GM23338 (cell line): Measurements from ENCODE around the gene HSPA1A. TPM values are rescaled to one million over a fixed set of nuclear protein-coding genes. Genes with fewer than 3 reads are reported as not detected.
A peak's percentile ranks its signal among the peaks of the same experiment; 100 is the strongest.
"Not testable (repeated sequence)": the region's sequence is repeated elsewhere in the genome, so short reads cannot be mapped to it uniquely, and the experiment has no call there.

ENCODE experiments used
- ATAC-seq: fragments of 200-7000 bp; cut with Tn5 transposase; 3 replicates; pipeline ENCODE4 v1.9.1; 2020
- DNase-seq: peaks from one replicate; pipeline ENCODE4 v3.0.0-alpha.2; 2015; ENCODE audit warnings: low spot score
- H2AFZ ChIP-seq: fragments of 200-600 bp; sonication (generic); 2 replicates; pipeline ENCODE4 v1.8.0; 2016; ENCODE audit warnings: antibody characterized with exemption, mild to moderate bottlenecking, moderate library complexity
- H3F3A ChIP-seq: fragments of 200-600 bp; sonication (generic); replicated peaks from 2 replicates; pipeline ENCODE4 v1.8.0; 2017; ENCODE audit warnings: antibody characterized with exemption, mixed run types, low read depth
- H3K27ac ChIP-seq: fragments of 200-600 bp; sonication (generic); 2 replicates; pipeline ENCODE4 v1.6.1; 2016; ENCODE audit warnings: low read depth
- H3K27me3 ChIP-seq: fragments of 200-600 bp; sonication (generic); 2 replicates; pipeline ENCODE4 v1.8.0; 2016; ENCODE audit warnings: mild to moderate bottlenecking, mixed run types, moderate library complexity; ENCODE audit not compliant: insufficient read depth
- H3K36me3 ChIP-seq: fragments of 200-600 bp; sonication (generic); 2 replicates; pipeline ENCODE4 v1.8.0; 2016; ENCODE audit warnings: mild to moderate bottlenecking; ENCODE audit not compliant: insufficient read depth
- H3K4me1 ChIP-seq: fragments of 200-600 bp; sonication (generic); 2 replicates; pipeline ENCODE4 v1.8.0; 2016; ENCODE audit warnings: mild to moderate bottlenecking, moderate library complexity; ENCODE audit not compliant: insufficient read depth
- H3K4me2 ChIP-seq: fragments of 200-600 bp; sonication (generic); 2 replicates; pipeline ENCODE4 v1.7.1; 2017; ENCODE audit warnings: mixed run types
- H3K4me3 ChIP-seq: fragments of 200-600 bp; sonication (generic); 2 replicates; pipeline ENCODE4 v1.6.1; 2016; ENCODE audit warnings: mixed run types
- H3K79me2 ChIP-seq: fragments of 200-600 bp; sonication (generic); replicated peaks from 2 replicates; pipeline ENCODE4 v1.8.0; 2017; ENCODE audit warnings: mild to moderate bottlenecking; ENCODE audit not compliant: insufficient read depth
- H3K9me2 ChIP-seq: fragments of 200-600 bp; sonication (generic); 2 replicates; pipeline ENCODE4 v1.8.0; 2017; ENCODE audit not compliant: insufficient read depth
- H4K20me1 ChIP-seq: fragments of 200-600 bp; sonication (generic); replicated peaks from 2 replicates; pipeline ENCODE4 v1.8.0; 2017; ENCODE audit warnings: mild to moderate bottlenecking; ENCODE audit not compliant: insufficient read depth
- H3K27ac Mint-ChIP-seq: 2 replicates; pipeline ENCODE4 v1.8.0; 2020; ENCODE audit warnings: inconsistent platforms, mild to moderate bottlenecking, moderate library complexity, mixed read lengths
- H3K27me3 Mint-ChIP-seq: 3 replicates; pipeline ENCODE4 v1.8.0; 2022; ENCODE audit warnings: low read depth, mild to moderate bottlenecking, moderate library complexity, mixed read lengths, inconsistent platforms; ENCODE audit not compliant: insufficient read depth, poor library complexity
- H3K36me3 Mint-ChIP-seq: 3 replicates; pipeline ENCODE4 v1.8.0; 2021; ENCODE audit warnings: low read depth, mild to moderate bottlenecking, inconsistent platforms, moderate library complexity, mixed read lengths
- H3K4me1 Mint-ChIP-seq: 3 replicates; pipeline ENCODE4 v1.8.0; 2020; ENCODE audit warnings: mild to moderate bottlenecking, inconsistent platforms, mixed read lengths
- H3K4me3 Mint-ChIP-seq: 3 replicates; pipeline ENCODE4 v1.8.0; 2021; ENCODE audit warnings: moderate library complexity, mild to moderate bottlenecking, inconsistent platforms, mixed read lengths
- H3K9me3 Mint-ChIP-seq: 3 replicates; pipeline ENCODE4 v1.8.0; 2020; ENCODE audit warnings: moderate library complexity, mild to moderate bottlenecking, inconsistent platforms, mixed read lengths
- EZH2 ChIP-seq: fragments of 200-600 bp; sonication (generic); IDR thresholded peaks from one replicate; pipeline ENCODE4 v1.8.0; 2017; ENCODE audit warnings: antibody characterized with exemption, mild to moderate bottlenecking, low read depth; ENCODE audit not compliant: unreplicated experiment
- NANOG ChIP-seq: IDR thresholded peaks from 2 replicates; pipeline ENCODE4 v1.6.1; 2016; ENCODE audit warnings: antibody characterized with exemption, borderline replicate concordance
- POLR2AphosphoS5 ChIP-seq: IDR thresholded peaks from 2 replicates; pipeline ENCODE4 v1.6.1; 2016; ENCODE audit warnings: antibody characterized with exemption, low read depth
- ZNF114 ChIP-seq: fragments of 250-450 bp; sonication (Bioruptor Pico); IDR thresholded peaks from 2 replicates; pipeline ENCODE4 v1.5.0; 2020; ENCODE audit warnings: mild to moderate bottlenecking, moderate library complexity
- polyA plus RNA-seq: library from polyadenylated mRNA; unstranded; fragments of >200 nt; fragmentation: Nextera tagmentation; extraction: Ambion mirVana; gene quantifications from 2 replicates; pipeline ENCODE4 v1.2.1, GENCODE V29; 2016
- total RNA-seq: library from RNA; depleted of rRNA; stranded (reverse); fragments of >200 nt; shearing (Covaris generic); gene quantifications from 2 replicates; pipeline ENCODE4 v1.2.3, GENCODE V29; 2014
- TF ChIP-seq, protein P1 (sequence below): IDR thresholded peaks from 2 replicates; pipeline ENCODE4 v1.6.1; 2016; ENCODE audit warnings: antibody characterized with exemption
- TF ChIP-seq, protein P2 (sequence below), 2 experiments: fragments of 200-600 bp in 1 of 2; sonication (generic) in 1 of 2; conservative IDR thresholded peaks; 2 replicates each; pipeline versions ENCODE4 v1.5.1 to v1.6.1; 2016 to 2017; ENCODE audit warnings: antibody characterized with exemption in 2 of 2, low read depth in 2 of 2, mild to moderate bottlenecking in 2 of 2, moderate library complexity in 1 of 2
- TF ChIP-seq, protein P3 (sequence below): IDR thresholded peaks from one replicate; pipeline ENCODE4 v1.6.1; 2018; ENCODE audit warnings: antibody characterized with exemption; ENCODE audit not compliant: unreplicated experiment

Gene HSPA1A
- total and polyA plus RNA-seq, 2 experiments from 2014 or later: 36.1 to 57.1 TPM

- peak overlapping the region; percentile 99 for H3K4me2 ChIP-seq
- no peak for ATAC-seq
- H3K4me1 ChIP-seq: peaks cover 21% of the 10 kb centered on the region
- no peak overlapping the region for H2AFZ ChIP-seq
- peak overlapping the region; percentile 84 for H3K4me3 ChIP-seq
- H3K79me2 ChIP-seq: peaks cover 43% of the 10 kb centered on the region
- H3K9me3 Mint-ChIP-seq: peaks cover 7% of the 10 kb centered on the region; the same call in 1 of the 3 replicates
- peaks cover 24% of the 10 kb centered on the region for H3K27me3 Mint-ChIP-seq
- TF ChIP-seq POLR2AphosphoS5: peak; percentile 12
- no peak for TF ChIP-seq EZH2
- no peaks in the 10 kb centered on the region for H3K9me2 ChIP-seq
- peaks cover 76% of the 10 kb centered on the region for H3F3A ChIP-seq
- peaks cover 26% of the 10 kb centered on the region for H3K4me1 Mint-ChIP-seq
- no peaks in the 10 kb centered on the region for H3K27me3 ChIP-seq
- H3K4me3 Mint-ChIP-seq: peak overlapping the region; percentile 97
- peaks cover 50% of the 10 kb centered on the region for H3K36me3 ChIP-seq
- peak overlapping the region; percentile 98 for H3K27ac Mint-ChIP-seq
- H4K20me1 ChIP-seq: peaks cover 40% of the 10 kb centered on the region
- DNase-seq: no peak
- H3K36me3 Mint-ChIP-seq: peaks cover 70% of the 10 kb centered on the region
- H3K27ac ChIP-seq: peak overlapping the region; percentile 83
These were observed 22.2 kb downstream of the HSPA1A start for GRCh38 chr6:31837369-31838113.

DNA sequence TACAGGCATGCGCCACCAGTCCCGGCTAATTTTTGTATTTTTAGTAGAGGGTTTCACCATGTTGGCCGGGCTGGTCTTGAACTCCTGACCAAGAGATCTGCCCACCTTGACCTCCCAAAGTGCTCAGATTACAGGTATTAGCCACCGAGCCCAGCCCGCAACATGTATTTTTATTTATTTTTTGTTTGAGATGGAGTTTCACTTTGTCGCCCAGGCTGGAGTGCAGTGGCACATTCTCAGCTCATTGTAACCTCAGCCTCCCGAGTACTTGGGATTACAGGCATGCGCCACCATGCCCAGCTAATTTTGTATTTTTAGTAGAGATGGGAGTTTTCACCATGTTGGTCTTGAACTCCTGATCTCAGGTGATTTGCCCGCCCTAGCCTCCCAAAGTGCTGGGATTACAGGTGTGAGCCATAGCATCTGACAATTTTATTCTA is 22.8 kb downstream of the HSPA1A start:
- peaks cover 70% of the 10 kb centered on the region for H3K36me3 Mint-ChIP-seq
- H3K4me3 Mint-ChIP-seq: peak overlapping the region; percentile 97
- H3K4me1 ChIP-seq: peaks cover 21% of the 10 kb centered on the region
- not testable (repeated sequence) for H2AFZ ChIP-seq, ATAC-seq, H3K9me2 ChIP-seq, DNase-seq, H3K27ac Mint-ChIP-seq, H3K9me3 Mint-ChIP-seq, H3K27me3 ChIP-seq
- H3K27me3 Mint-ChIP-seq: peaks cover 24% of the 10 kb centered on the region
- H4K20me1 ChIP-seq: peaks cover 40% of the 10 kb centered on the region
- H3F3A ChIP-seq: peaks cover 73% of the 10 kb centered on the region
- H3K4me2 ChIP-seq: peak overlapping the region; percentile 99
- H3K4me1 Mint-ChIP-seq: peaks cover 26% of the 10 kb centered on the region
- peak overlapping the region; percentile 84 for H3K4me3 ChIP-seq
- TF ChIP-seq POLR2AphosphoS5: 0 out of 2 replicates have a peak, but pooled peaks have one; percentile 8
- H3K79me2 ChIP-seq: peaks cover 43% of the 10 kb centered on the region
- H3K36me3 ChIP-seq: peaks cover 50% of the 10 kb centered on the region
- H3K27ac ChIP-seq: peak overlapping the region; percentile 83

DNA sequence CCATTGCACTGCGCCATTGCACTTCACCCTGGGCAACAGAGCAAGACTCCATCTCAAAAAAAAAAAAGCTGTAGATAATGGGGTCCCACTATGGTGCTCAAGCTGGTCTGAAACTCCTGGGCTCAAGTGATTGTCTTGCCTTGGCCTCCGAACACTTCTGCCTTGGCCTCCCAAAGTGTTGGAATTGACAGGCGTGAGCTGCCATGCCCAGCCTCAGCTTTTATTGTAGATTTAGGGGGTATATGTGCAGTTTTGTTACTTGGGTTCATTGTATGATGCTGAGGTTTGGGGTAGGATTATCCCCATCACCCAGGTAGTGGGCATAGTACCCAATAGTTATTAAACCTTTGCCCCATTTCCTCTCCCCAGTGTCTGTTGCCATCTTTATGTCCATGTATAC is 23.6 kb downstream of the HSPA1A start:
- H3K9me3 Mint-ChIP-seq: peaks cover 7% of the 10 kb centered on the region; the same call in 1 of the 3 replicates
- peaks cover 26% of the 10 kb centered on the region for H3K27me3 Mint-ChIP-seq
- Histone ChIP-seq H3K9me2 (no peaks in the 10 kb centered on the region), H3K27ac (peak overlapping the region; percentile 80), H3F3A (peaks cover 69% of the 10 kb centered on the region), H3K4me1 (peaks cover 21% of the 10 kb centered on the region), H4K20me1 (peaks cover 40% of the 10 kb centered on the region), H2AFZ (no peak overlapping the region), H3K4me3 (peak overlapping the region; percentile 84), H3K27me3 (no peaks in the 10 kb centered on the region), H3K79me2 (peaks cover 43% of the 10 kb centered on the region), H3K36me3 (peaks cover 50% of the 10 kb centered on the region), H3K4me2 (peak overlapping the region; percentile 99; the same call in 1 of the 2 replicates)
- peaks cover 70% of the 10 kb centered on the region for H3K36me3 Mint-ChIP-seq
- no peak overlapping the region; the same call in 1 of the 2 replicates for H3K27ac Mint-ChIP-seq
- DNase-seq (no peak), ATAC-seq (no peak)
- H3K4me1 Mint-ChIP-seq: peaks cover 26% of the 10 kb centered on the region
- H3K4me3 Mint-ChIP-seq: peak overlapping the region; percentile 97
- TF ChIP-seq, protein P1, sequence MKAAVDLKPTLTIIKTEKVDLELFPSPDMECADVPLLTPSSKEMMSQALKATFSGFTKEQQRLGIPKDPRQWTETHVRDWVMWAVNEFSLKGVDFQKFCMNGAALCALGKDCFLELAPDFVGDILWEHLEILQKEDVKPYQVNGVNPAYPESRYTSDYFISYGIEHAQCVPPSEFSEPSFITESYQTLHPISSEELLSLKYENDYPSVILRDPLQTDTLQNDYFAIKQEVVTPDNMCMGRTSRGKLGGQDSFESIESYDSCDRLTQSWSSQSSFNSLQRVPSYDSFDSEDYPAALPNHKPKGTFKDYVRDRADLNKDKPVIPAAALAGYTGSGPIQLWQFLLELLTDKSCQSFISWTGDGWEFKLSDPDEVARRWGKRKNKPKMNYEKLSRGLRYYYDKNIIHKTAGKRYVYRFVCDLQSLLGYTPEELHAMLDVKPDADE: no peak
- TF ChIP-seq NANOG (no peak), ZNF114 (CRISPR knock-in tag) (no peak)
- TF ChIP-seq, protein P2, sequence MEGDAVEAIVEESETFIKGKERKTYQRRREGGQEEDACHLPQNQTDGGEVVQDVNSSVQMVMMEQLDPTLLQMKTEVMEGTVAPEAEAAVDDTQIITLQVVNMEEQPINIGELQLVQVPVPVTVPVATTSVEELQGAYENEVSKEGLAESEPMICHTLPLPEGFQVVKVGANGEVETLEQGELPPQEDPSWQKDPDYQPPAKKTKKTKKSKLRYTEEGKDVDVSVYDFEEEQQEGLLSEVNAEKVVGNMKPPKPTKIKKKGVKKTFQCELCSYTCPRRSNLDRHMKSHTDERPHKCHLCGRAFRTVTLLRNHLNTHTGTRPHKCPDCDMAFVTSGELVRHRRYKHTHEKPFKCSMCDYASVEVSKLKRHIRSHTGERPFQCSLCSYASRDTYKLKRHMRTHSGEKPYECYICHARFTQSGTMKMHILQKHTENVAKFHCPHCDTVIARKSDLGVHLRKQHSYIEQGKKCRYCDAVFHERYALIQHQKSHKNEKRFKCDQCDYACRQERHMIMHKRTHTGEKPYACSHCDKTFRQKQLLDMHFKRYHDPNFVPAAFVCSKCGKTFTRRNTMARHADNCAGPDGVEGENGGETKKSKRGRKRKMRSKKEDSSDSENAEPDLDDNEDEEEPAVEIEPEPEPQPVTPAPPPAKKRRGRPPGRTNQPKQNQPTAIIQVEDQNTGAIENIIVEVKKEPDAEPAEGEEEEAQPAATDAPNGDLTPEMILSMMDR (conservative IDR thresholded peaks at IDR 0.05; ENCODE audit: low read depth in 2 of 2): no peak
- TF ChIP-seq, protein P3, sequence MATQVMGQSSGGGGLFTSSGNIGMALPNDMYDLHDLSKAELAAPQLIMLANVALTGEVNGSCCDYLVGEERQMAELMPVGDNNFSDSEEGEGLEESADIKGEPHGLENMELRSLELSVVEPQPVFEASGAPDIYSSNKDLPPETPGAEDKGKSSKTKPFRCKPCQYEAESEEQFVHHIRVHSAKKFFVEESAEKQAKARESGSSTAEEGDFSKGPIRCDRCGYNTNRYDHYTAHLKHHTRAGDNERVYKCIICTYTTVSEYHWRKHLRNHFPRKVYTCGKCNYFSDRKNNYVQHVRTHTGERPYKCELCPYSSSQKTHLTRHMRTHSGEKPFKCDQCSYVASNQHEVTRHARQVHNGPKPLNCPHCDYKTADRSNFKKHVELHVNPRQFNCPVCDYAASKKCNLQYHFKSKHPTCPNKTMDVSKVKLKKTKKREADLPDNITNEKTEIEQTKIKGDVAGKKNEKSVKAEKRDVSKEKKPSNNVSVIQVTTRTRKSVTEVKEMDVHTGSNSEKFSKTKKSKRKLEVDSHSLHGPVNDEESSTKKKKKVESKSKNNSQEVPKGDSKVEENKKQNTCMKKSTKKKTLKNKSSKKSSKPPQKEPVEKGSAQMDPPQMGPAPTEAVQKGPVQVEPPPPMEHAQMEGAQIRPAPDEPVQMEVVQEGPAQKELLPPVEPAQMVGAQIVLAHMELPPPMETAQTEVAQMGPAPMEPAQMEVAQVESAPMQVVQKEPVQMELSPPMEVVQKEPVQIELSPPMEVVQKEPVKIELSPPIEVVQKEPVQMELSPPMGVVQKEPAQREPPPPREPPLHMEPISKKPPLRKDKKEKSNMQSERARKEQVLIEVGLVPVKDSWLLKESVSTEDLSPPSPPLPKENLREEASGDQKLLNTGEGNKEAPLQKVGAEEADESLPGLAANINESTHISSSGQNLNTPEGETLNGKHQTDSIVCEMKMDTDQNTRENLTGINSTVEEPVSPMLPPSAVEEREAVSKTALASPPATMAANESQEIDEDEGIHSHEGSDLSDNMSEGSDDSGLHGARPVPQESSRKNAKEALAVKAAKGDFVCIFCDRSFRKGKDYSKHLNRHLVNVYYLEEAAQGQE: no peak
